Keratinocyte (primary cell): Measurements from ENCODE around the gene PNRC1. TPM values are rescaled to one million over a fixed set of nuclear protein-coding genes. Genes with fewer than 3 reads are reported as not detected.

Experiments
- DNase-seq: peaks from one replicate; pipeline ENCODE4 v3.0.0-alpha.2; 2011; ENCODE audit warnings: low read depth, missing footprints, low spot score
- FAIRE-seq: peaks from 2 replicates; lab custom pipeline; 2011; peaks lifted over from hg19 to GRCh38; lab: Jason Lieb, UNC
- H2AFZ ChIP-seq: 2 replicates; pipeline ENCODE4 v1.6.0; 2012; ENCODE audit warnings: low read length, control low read depth, inconsistent platforms; ENCODE audit not compliant: control insufficient read depth
- H3K27ac ChIP-seq: 2 replicates; pipeline ENCODE4 v1.5.1; 2011; ENCODE audit warnings: low read length; ENCODE audit not compliant: control insufficient read depth, insufficient read depth
- H3K27me3 ChIP-seq: 3 replicates; pipeline ENCODE4 v1.6.0; 2011; ENCODE audit warnings: low read length; ENCODE audit not compliant: control insufficient read depth, insufficient read depth; ENCODE audit errors: extremely low read depth
- H3K36me3 ChIP-seq, 2 experiments: 2 replicates in 1 of 2; 3 replicates in 1 of 2; pipeline ENCODE4 v1.5.1; 2011; ENCODE audit warnings: low read length in 2 of 2, mild to moderate bottlenecking in 1 of 2; ENCODE audit not compliant: control insufficient read depth in 2 of 2, insufficient read depth in 2 of 2; ENCODE audit errors: extremely low read depth in 1 of 2
- H3K4me1 ChIP-seq: 3 replicates; pipeline ENCODE4 v1.5.1; 2011; ENCODE audit warnings: low read length; ENCODE audit not compliant: control insufficient read depth, insufficient read depth; ENCODE audit errors: extremely low read depth
- H3K4me2 ChIP-seq: 3 replicates; pipeline ENCODE4 v1.6.0; 2011; ENCODE audit warnings: low read depth, low read length; ENCODE audit not compliant: control insufficient read depth, insufficient read depth; ENCODE audit errors: extremely low read depth
- H3K4me3 ChIP-seq, 3 experiments: fragments of 200-600 bp in 1 of 3; sonication (generic) in 1 of 3; 2 replicates in 2 of 3; 3 replicates in 1 of 3; pipeline ENCODE4 v1.5.1; 2011 to 2016; ENCODE audit warnings: low read length in 3 of 3, mild to moderate bottlenecking in 3 of 3, control low read depth in 2 of 3, inconsistent platforms in 1 of 3, low read depth in 1 of 3, mixed read lengths in 1 of 3, mixed run types in 1 of 3, moderate library complexity in 1 of 3; ENCODE audit not compliant: control insufficient read depth in 2 of 3, insufficient read depth in 2 of 3; ENCODE audit errors: extremely low read depth in 1 of 3
- H3K79me2 ChIP-seq: 2 replicates; pipeline ENCODE4 v1.6.0; 2012; ENCODE audit warnings: low read length; ENCODE audit not compliant: control insufficient read depth, insufficient read depth
- H3K9ac ChIP-seq: 3 replicates; pipeline ENCODE4 v1.6.0; 2011; ENCODE audit warnings: low read length; ENCODE audit not compliant: control insufficient read depth, insufficient read depth; ENCODE audit errors: extremely low read depth
- H3K9me1 ChIP-seq: 3 replicates; pipeline ENCODE4 v1.6.0; 2011; ENCODE audit warnings: low read length; ENCODE audit not compliant: control insufficient read depth, insufficient read depth; ENCODE audit errors: extremely low read depth
- H3K9me3 ChIP-seq: 2 replicates; pipeline ENCODE4 v1.5.1; 2012; ENCODE audit warnings: low read depth, low read length; ENCODE audit not compliant: control insufficient read depth
- H4K20me1 ChIP-seq: 3 replicates; pipeline ENCODE4 v1.6.0; 2011; ENCODE audit warnings: low read length; ENCODE audit not compliant: control insufficient read depth, insufficient read depth; ENCODE audit errors: extremely low read depth
- CTCF ChIP-seq, 3 experiments: IDR thresholded peaks in 1 of 3; conservative IDR thresholded peaks in 1 of 3; optimal IDR thresholded peaks in 1 of 3; 2 replicates in 2 of 3; 3 replicates in 1 of 3; pipeline versions ENCODE3 to v1.5.1; 2011; ENCODE audit warnings: low read length in 3 of 3, mild to moderate bottlenecking in 3 of 3, moderate library complexity in 2 of 3, control low read depth in 1 of 3, inconsistent platforms in 1 of 3; ENCODE audit not compliant: insufficient read depth in 2 of 3; ENCODE audit errors: extremely low read depth in 1 of 3
- EZH2 ChIP-seq: IDR thresholded peaks from one replicate; pipeline ENCODE4 v1.6.1; 2012; ENCODE audit warnings: inconsistent platforms, mild to moderate bottlenecking, low read length, moderate library complexity
- dilution Hi-C: fragments of 300-500 bp; cut with MboI; formaldehyde crosslinking; loops from one replicate; pipeline ENCODE4 v1.7.0; 2020; ENCODE audit warnings: low sequenced_read_pairs; ENCODE audit not compliant: extremely low pct_ligation_motif_present
- polyA plus RNA-seq, 5 experiments: library from polyadenylated mRNA; depleted of rRNA in 3 of 5; stranded (reverse) in 3 of 5; stranded (forward) in 1 of 5; unstranded in 1 of 5; fragments of >200 nt; gene quantifications; 1 replicate in 1 of 5; 2 replicates in 3 of 5; 3 replicates in 1 of 5; pipeline versions ENCODE4 v1.2.1 to v1.2.3, GENCODE V29; 2011 to 2012; ENCODE audit warnings: missing spikeins in 2 of 5, low read depth in 1 of 5, low replicate concordance in 1 of 5
- small RNA-seq, 3 experiments: library from RNA; depleted of rRNA; stranded (forward); fragments of <200 nt; gene quantifications; one replicate each; pipeline ENCODE3, GENCODE V24; 2012; ENCODE audit warnings: low read depth in 3 of 3, low replicate concordance in 1 of 3; ENCODE audit not compliant: insufficient read length in 3 of 3

Gene PNRC1
- polyA plus RNA-seq, 1 donor (not counting 4 experiments of a cell fraction or from before 2014, with no cell fraction given): 34.6 TPM

GRCh38 chr6:89133981-89134380, 53.4 kb downstream of the PNRC1 start:
- Histone ChIP-seq H3K36me3 (no peaks in the 10 kb centered on the region), H3K27ac (no peak overlapping the region), H3K9me1 (no peaks in the 10 kb centered on the region), H3K79me2 (no peaks in the 10 kb centered on the region), H4K20me1 (no peaks in the 10 kb centered on the region), H3K9ac (no peak overlapping the region), H3K4me3 (no peak overlapping the region), H3K4me2 (no peak overlapping the region), H3K9me3 (no peaks in the 10 kb centered on the region), H2AFZ (no peak overlapping the region), H3K27me3 (no peaks in the 10 kb centered on the region), H3K4me1 (no peaks in the 10 kb centered on the region)
- TF ChIP-seq CTCF (optimal IDR thresholded peaks at IDR 0.05 in 1 of 3, IDR thresholded peaks at IDR 0.05 in 1 of 3, conservative IDR thresholded peaks at IDR 0.05 in 1 of 3; ENCODE audit: extremely low read depth in 1 of 3, insufficient read depth in 2 of 3, low read length in 3 of 3) (no peak), EZH2 (no peak)
- no peak for FAIRE-seq
- DNase-seq: no peak
- dilution Hi-C loops: no loop called here

GRCh38 chr6:89134723-89135122, 54.2 kb downstream of the PNRC1 start:
- no peaks in the 10 kb centered on the region for H3K9me3 ChIP-seq
- H3K36me3 ChIP-seq: no peaks in the 10 kb centered on the region
- dilution Hi-C loops: no loop called here
- H2AFZ ChIP-seq: no peak overlapping the region
- H3K9me1 ChIP-seq: no peaks in the 10 kb centered on the region
- no peaks in the 10 kb centered on the region for H4K20me1 ChIP-seq
- DNase-seq: no peak
- no peak overlapping the region for H3K4me3 ChIP-seq
- TF ChIP-seq CTCF (optimal IDR thresholded peaks at IDR 0.05 in 1 of 3, IDR thresholded peaks at IDR 0.05 in 1 of 3, conservative IDR thresholded peaks at IDR 0.05 in 1 of 3; ENCODE audit: extremely low read depth in 1 of 3, insufficient read depth in 2 of 3, low read length in 3 of 3) (no peak), EZH2 (no peak)
- no peak overlapping the region for H3K9ac ChIP-seq
- no peaks in the 10 kb centered on the region for H3K27me3 ChIP-seq
- H3K4me2 ChIP-seq: no peak overlapping the region
- H3K4me1 ChIP-seq: peaks cover 3% of the 10 kb centered on the region
- H3K79me2 ChIP-seq: no peaks in the 10 kb centered on the region
- H3K27ac ChIP-seq: no peak overlapping the region
- no peak for FAIRE-seq

Small RNAs within 50 kb of the gene (small RNA-seq; reads per million reads assigned to genes)
- gene RN7SL336P (0 reads per million in 3 experiments), gene RNU2-61P (1.3 to 3.3 (median 1.7) reads per million in 3 experiments)

Other genes with a start within 250 kb of the PNRC1 start
- gene RNGTT, start 117.1 kb upstream of the PNRC1 start, polyA plus RNA-seq: 6.3 to 9.7 TPM (median 7.4 TPM) in 3 replicates
- gene SRSF12, start 37.3 kb downstream of the PNRC1 start, polyA plus RNA-seq: 0.16 to 0.28 TPM (median 0.19 TPM) in 3 replicates
- gene PM20D2, start 65.3 kb downstream of the PNRC1 start, polyA plus RNA-seq: 2.7 to 7.9 TPM (median 5.6 TPM) in 3 replicates
- gene GABRR1, start 136.6 kb downstream of the PNRC1 start, polyA plus RNA-seq: 0.04 TPM in 1 of 3 replicates, not detected in the others
- gene GABRR2, start 234.5 kb downstream of the PNRC1 start, polyA plus RNA-seq: 0.03 to 0.12 TPM in 2 of 3 replicates, not detected in the other